A673 (cell line): ENCODE results near the gene CLNK. TPM values are rescaled to one million over a fixed set of nuclear protein-coding genes. Genes with fewer than 3 reads are reported as not detected.

Source experiments
- BruUV-seq: library from RNA; stranded (reverse); fragments of 400-500 nt; replicated peaks from 2 replicates; lab custom pipeline; 2021; lab: Mats Ljungman, UMichigan
- CTCF ChIA-PET: fragments of 300-600 bp; sonication (Branson Sonifier 250); formaldehyde crosslinking; loops from one replicate; lab custom pipeline; 2022; ENCODE audit warnings: antibody characterized with exemption; lab: Charles Lee
- POLR2A ChIA-PET: fragments of 300-600 bp; sonication (Branson Sonifier 250); formaldehyde crosslinking; loops from one replicate; lab custom pipeline; 2022; ENCODE audit warnings: antibody characterized with exemption; ENCODE audit not compliant: low non-redundant PET; lab: Charles Lee
- DNase-seq: peaks from one replicate; pipeline ENCODE4 v3.0.0-alpha.2; 2015; ENCODE audit warnings: low spot score
- H3K27ac ChIP-seq: fragments of 200-600 bp; sonication (generic); 2 replicates; pipeline ENCODE4 v1.5.1; 2016; ENCODE audit warnings: mixed run types, low read depth, mild to moderate bottlenecking, mixed read lengths, antibody characterized with exemption, low read length; ENCODE audit not compliant: poor library complexity, severe bottlenecking
- H3K27me3 ChIP-seq: fragments of 200-600 bp; sonication (generic); replicated peaks from 2 replicates; pipeline ENCODE4 v1.6.1; 2017; ENCODE audit warnings: mixed run types, low read depth, mild to moderate bottlenecking, mixed read lengths, antibody characterized with exemption, low read length; ENCODE audit not compliant: insufficient read depth, poor library complexity
- H3K36me3 ChIP-seq: fragments of 200-600 bp; sonication (generic); 2 replicates; pipeline ENCODE4 v1.6.1; 2016; ENCODE audit warnings: mixed run types, mild to moderate bottlenecking, mixed read lengths, antibody characterized with exemption, low read length; ENCODE audit not compliant: insufficient read depth, poor library complexity, severe bottlenecking
- H3K4me1 ChIP-seq: fragments of 200-600 bp; sonication (generic); 2 replicates; pipeline ENCODE4 v1.6.1; 2017; ENCODE audit warnings: mixed run types, mild to moderate bottlenecking, mixed read lengths, antibody characterized with exemption, low read length; ENCODE audit not compliant: insufficient read depth, poor library complexity, severe bottlenecking
- H3K4me3 ChIP-seq: fragments of 200-600 bp; sonication (generic); 2 replicates; pipeline ENCODE4 v1.5.1; 2016; ENCODE audit warnings: low read depth, mixed run types, mild to moderate bottlenecking, mixed read lengths, low read length; ENCODE audit not compliant: poor library complexity, severe bottlenecking
- H3K9me3 ChIP-seq: fragments of 200-600 bp; sonication (generic); 2 replicates; pipeline ENCODE4 v1.6.1; 2016; ENCODE audit warnings: mixed run types, low read depth, mild to moderate bottlenecking, mixed read lengths, antibody characterized with exemption, low read length; ENCODE audit not compliant: poor library complexity, severe bottlenecking
- EZH2 ChIP-seq: fragments of 200-600 bp; sonication (generic); IDR thresholded peaks from 2 replicates; pipeline ENCODE4 v1.6.1; 2017; ENCODE audit warnings: borderline replicate concordance, low read depth, mild to moderate bottlenecking, mixed read lengths, antibody characterized with exemption, low read length; ENCODE audit not compliant: poor library complexity, severe bottlenecking
- intact Hi-C: fragments of 100-400 bp; cut with micrococcal nuclease; formaldehyde crosslinking; loops from one replicate; pipeline ENCODE4 v1.10.0; 2022; ENCODE audit not compliant: unreplicated experiment
- total RNA-seq: library from RNA; stranded (reverse); gene quantifications from 2 replicates; pipeline ENCODE4 v1.2.3, GENCODE V29; 2021
- TF ChIP-seq, protein P1 (sequence below): fragments of 300-800, 200-600 bp; sonication (generic); conservative IDR thresholded peaks from 2 replicates; pipeline ENCODE4 v1.5.1; 2017; ENCODE audit warnings: low read depth, mild to moderate bottlenecking, antibody characterized with exemption, low read length, moderate library complexity, mixed read lengths

Gene CLNK
- total RNA-seq, 1 experiment from 2014 or later: not detected

DNA sequence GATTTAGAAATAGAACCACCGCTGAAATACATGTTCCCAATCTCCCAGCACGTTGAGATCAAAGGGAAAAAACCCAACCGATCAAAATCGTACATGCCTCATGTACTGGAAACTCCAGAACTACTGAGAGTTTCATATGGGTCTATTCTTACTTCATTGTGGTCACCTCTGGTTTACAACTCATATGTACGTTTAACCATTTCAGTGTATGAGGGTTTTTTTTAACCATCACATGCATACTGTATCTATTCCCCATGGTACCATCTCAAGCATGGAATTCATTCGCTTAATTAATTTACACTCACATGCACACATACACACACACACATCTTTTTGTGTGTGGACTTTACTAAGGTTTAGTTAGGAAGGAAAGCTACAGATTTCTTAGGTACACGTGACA lies 46.0 kb upstream of the CLNK start:
- Histone ChIP-seq H3K27me3 (no peaks in the 10 kb centered on the region), H3K4me3 (no peak overlapping the region), H3K27ac (no peak overlapping the region), H3K36me3 (no peaks in the 10 kb centered on the region), H3K4me1 (no peaks in the 10 kb centered on the region), H3K9me3 (no peaks in the 10 kb centered on the region)
- intact Hi-C loops: no loop called here
- no peak for TF ChIP-seq EZH2
- TF ChIP-seq, protein P1, sequence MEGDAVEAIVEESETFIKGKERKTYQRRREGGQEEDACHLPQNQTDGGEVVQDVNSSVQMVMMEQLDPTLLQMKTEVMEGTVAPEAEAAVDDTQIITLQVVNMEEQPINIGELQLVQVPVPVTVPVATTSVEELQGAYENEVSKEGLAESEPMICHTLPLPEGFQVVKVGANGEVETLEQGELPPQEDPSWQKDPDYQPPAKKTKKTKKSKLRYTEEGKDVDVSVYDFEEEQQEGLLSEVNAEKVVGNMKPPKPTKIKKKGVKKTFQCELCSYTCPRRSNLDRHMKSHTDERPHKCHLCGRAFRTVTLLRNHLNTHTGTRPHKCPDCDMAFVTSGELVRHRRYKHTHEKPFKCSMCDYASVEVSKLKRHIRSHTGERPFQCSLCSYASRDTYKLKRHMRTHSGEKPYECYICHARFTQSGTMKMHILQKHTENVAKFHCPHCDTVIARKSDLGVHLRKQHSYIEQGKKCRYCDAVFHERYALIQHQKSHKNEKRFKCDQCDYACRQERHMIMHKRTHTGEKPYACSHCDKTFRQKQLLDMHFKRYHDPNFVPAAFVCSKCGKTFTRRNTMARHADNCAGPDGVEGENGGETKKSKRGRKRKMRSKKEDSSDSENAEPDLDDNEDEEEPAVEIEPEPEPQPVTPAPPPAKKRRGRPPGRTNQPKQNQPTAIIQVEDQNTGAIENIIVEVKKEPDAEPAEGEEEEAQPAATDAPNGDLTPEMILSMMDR: no peak
- BruUV-seq: no TSS peak
- ChIA-PET POLR2A (no interaction called here), CTCF (no interaction called here)
- no peak for DNase-seq

DNA sequence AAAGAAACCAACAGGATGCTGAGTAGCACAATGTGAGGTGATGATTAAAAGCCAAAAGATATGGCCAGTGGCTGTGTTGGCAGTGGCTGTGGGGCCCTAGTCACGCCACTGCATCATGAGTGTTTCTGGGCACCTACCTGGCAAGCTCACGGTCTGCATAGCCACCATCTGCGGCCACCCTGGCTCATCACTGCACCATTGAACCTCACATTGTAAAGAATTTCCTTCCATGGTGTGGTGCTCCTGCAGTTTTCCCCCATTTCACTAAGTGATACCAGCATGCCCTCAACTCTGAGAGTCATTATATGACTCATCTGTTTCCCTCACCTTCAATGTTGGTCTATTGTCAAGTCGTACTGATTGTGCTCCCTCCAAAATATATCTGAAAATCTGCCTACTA lies 45.5 kb upstream of the CLNK start:
- no peaks in the 10 kb centered on the region for H3K4me1 ChIP-seq
- no peaks in the 10 kb centered on the region for H3K36me3 ChIP-seq
- H3K27ac ChIP-seq: no peak overlapping the region
- no peak for DNase-seq
- H3K27me3 ChIP-seq: no peaks in the 10 kb centered on the region
- intact Hi-C loops: no loop called here
- no TSS peak for BruUV-seq
- no peak overlapping the region for H3K4me3 ChIP-seq
- ChIA-PET POLR2A (no interaction called here), CTCF (no interaction called here)
- no peaks in the 10 kb centered on the region for H3K9me3 ChIP-seq
- TF ChIP-seq EZH2: no peak
- TF ChIP-seq, protein P1: no peak

DNA sequence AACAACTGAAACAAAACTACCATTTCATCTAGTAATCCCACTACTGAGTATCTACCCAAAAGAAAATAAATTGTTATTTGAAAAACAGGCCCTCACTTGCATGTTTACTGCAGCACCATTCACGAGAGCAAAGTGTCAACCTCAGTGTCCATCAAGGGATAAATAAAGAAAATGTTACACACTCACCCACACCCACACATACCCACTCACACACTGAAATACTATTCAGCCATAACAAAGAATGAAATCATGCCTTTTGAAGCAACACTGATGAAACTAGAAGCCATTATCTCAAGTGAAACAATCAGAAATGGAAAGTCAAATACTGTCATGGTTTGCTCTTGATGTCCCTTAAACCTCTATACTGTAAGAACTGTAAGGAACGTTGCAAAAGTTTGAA lies 44.8 kb upstream of the CLNK start:
- no peak overlapping the region for H3K4me3 ChIP-seq
- intact Hi-C loops: no loop called here

More for the DNA sequence above, 44.8 kb upstream of the CLNK start:
- Histone ChIP-seq H3K27ac (no peak overlapping the region), H3K27me3 (no peaks in the 10 kb centered on the region), H3K4me1 (no peaks in the 10 kb centered on the region), H3K36me3 (no peaks in the 10 kb centered on the region), H3K9me3 (no peaks in the 10 kb centered on the region)
- no peak for DNase-seq
- ChIA-PET POLR2A (no interaction called here), CTCF (no interaction called here)
- TF ChIP-seq, protein P1: no peak
- no peak for TF ChIP-seq EZH2
- BruUV-seq: no TSS peak
